HFF-Myc (cell line): ENCODE data around the gene SEMA3G.

Experiments used
- DNase-seq: peaks from one replicate; pipeline ENCODE4 v3.0.0-alpha.2; 2011; ENCODE audit warnings: low read depth; ENCODE audit errors: extremely low read depth
- H3K4me3 ChIP-seq: replicated peaks from 2 replicates; pipeline ENCODE4 v1.5.1; 2011; ENCODE audit warnings: low read depth, mild to moderate bottlenecking, control low read depth, low read length
- CTCF ChIP-seq: IDR thresholded peaks from 2 replicates; pipeline ENCODE4 v1.5.1; 2012; ENCODE audit warnings: mild to moderate bottlenecking, low read depth, low read length, control low read depth; ENCODE audit errors: missing control alignments

Gene SEMA3G

GRCh38 chr3:52431459-52432223, 13.3 kb downstream of the SEMA3G start:
- no peak for DNase-seq
- no peak overlapping the region for H3K4me3 ChIP-seq
- TF ChIP-seq CTCF: no peak

- H3K4me3 ChIP-seq: no peak overlapping the region
- TF ChIP-seq CTCF: no peak
- DNase-seq: no peak
These were observed 14.5 kb downstream of the SEMA3G start for GRCh38 chr3:52430416-52430810.

GRCh38 chr3:52429779-52430415, 15.0 kb downstream of the SEMA3G start:
- no peak for TF ChIP-seq CTCF
- H3K4me3 ChIP-seq: no peak overlapping the region
- no peak for DNase-seq

- TF ChIP-seq CTCF: no peak
- DNase-seq: no peak
- H3K4me3 ChIP-seq: no peak overlapping the region
These were observed 15.9 kb downstream of the SEMA3G start for GRCh38 chr3:52429031-52429430.

GRCh38 chr3:52428151-52429005, 16.5 kb downstream of the SEMA3G start:
- TF ChIP-seq CTCF: peak; percentile 79
- peak; percentile 66 for DNase-seq
- H3K4me3 ChIP-seq: no peak overlapping the region

- DNase-seq: no peak
- no peak overlapping the region for H3K4me3 ChIP-seq
- TF ChIP-seq CTCF: no peak
These were observed 21.7 kb downstream of the SEMA3G start for GRCh38 chr3:52423173-52423572.
